RKO (cell line): Measurements from ENCODE around the gene RELL2.

ENCODE experiments used
- DNase-seq: peaks from one replicate; pipeline ENCODE4 v3.0.0-alpha.2; 2016; ENCODE audit warnings: low spot score

The RELL2 gene

DNA sequence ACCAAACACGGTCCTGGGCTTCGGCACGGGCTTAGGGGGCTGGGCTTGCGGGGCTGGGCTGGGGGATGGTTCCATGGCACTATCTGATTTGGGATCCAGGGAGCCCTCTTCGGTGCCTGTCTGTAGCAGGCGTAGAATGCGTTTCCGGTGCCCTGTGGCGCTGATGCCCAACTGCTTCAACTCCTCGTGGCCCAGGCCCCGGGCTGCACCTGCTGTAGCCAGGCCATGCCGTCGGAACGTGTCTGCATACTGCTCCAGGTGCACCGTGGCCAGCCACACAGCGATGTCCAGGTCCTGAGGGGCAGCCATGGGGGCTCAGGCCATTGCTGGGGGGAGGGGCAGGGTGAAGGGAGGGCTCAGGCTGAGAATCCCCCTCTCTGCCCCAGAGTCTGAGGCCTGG is 43.4 kb downstream of the RELL2 start:
- DNase-seq: no peak

DNA sequence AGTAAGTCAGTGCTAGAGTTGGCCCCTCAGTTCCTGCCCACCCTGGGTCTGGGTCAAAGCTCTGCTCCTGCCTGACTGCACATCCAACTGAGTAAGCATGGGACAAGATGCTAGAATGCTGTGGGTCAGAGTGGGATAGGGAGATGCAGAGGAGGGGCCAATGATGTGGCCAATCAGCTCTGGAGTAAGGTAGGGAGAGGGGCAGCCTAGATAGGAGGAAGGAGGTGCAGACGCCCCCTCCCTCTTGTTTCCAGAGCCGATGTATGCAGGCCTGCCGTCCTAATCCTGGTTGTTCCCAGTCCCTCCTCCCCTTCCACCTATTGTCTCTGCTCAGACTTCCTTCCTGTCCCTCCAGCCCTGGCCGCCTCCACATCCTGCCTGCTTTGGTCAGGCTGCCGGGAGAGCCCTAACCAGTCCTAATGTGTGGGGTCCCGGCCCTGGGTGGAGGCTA is 44.0 kb downstream of the RELL2 start:
- DNase-seq: peak; percentile 78

DNA sequence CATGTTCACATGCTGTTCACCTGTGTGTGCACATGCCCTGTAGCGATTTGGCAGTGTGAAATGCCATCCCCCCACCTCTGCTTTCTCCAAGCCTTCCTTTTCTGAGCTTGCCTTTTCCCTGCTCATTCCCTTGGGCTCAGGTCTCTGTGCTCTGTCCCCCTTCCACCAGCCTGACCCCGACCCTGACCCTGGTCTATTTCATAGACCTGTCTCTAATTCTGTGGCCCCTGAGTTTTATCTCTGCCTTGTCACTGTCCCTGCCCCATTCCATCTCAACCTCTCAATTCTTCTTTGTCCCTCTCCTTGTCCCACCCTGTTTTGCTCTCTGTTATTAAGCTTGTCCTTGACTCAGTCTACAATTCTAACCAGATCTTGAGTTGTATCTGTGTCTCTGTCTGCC is 44.5 kb downstream of the RELL2 start:
- DNase-seq: peak; percentile 34

DNA sequence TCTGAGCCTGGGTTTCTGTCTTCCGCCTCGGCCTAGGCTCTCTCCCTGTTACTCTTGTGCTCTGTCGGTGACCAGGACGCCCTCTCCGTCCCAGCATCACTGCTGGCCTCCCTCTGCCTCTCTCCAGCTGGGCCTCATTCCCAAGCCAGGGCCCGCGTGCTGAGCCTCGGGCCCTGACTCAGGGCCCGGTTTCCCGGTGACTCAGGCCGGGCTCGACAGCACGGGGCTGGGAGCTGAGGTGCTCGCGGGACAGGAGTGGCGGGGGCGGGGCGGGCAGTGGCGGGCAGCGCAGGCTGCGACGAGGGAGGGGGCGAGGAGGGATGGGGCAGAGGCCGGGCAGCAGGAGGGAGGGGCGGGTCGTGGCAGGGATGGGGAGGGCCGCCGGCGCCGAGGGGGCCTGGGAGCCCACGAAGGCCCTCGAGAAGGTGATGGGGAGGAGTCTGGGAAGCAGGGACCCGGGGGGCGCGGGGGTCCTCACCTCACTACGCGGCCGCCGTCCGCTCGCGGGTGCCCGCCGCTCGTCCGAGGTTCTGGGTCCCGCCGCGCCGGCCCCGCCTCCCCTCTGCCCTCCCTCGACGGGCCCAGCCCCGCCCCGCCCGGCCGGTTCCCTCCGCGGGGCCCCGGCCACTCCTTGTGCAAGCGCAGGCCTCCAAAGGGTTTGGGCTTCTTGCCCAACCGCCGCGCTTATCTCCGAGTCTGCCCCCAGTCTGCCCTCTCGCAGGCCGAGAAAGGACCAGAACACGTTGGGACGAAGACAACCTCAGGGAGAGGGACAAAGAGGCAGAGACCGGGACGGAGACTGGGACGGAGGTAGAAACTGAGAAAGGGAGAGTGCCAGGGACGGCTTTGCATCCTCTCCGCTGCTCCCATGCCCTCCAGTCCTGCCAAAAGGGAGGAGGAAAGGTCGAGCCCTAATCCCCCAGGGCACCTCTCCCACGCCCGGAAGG is 45.2 kb downstream of the RELL2 start, which contains the start of gene ARAP3:
ARAP3 (minus strand) TSS at position 536 of the 947 bp plus-strand sequence. CDS start 1,744 bp downstream, outside the sequence.
- DNase-seq: peak; percentile 91

DNA sequence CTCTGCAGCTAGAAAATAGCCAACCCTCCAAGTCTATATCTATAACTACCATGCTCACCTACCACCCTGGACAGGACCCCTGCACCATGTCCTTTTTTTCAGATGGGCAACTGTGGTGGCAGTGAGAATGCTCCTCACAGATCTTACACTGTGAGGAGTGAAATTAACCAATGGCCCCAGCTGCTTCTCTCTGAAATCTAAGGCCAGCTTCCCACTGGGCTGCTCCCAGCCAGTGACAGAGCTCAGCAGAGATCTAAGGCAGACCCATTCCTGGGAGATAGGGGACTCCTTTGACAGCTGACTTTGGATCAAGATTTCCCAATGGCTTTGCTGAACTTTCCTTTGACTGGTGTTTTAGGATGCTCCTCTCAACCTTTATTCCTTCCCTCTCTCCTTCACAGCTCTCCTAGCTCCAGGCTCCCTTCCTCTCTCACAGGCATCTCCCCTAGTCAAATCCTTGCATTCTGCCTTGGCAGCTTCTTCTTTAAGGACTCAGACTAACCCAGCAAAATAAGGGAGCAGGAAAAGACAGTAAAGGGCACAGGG is 46.9 kb downstream of the RELL2 start:
- DNase-seq: no peak

DNA sequence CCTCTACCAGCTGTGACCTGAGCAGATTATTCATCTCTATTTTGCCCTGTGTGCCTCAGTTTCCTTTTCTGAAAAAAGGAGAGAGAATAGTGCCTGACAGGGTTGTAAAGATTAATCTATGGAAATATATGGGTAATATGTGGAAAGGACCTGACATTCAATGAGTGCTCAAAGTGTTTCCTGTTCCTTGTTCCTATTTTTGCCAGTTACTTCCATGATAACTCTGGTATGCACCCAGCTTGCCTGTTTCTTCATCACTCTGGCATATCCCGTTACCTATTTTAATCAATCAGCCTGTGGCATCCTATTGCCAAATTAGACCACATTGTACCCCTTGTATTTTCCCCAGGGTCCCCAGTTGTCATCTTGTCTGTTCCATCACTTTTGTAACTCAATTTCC is 48.8 kb downstream of the RELL2 start:
- DNase-seq: no peak

DNA sequence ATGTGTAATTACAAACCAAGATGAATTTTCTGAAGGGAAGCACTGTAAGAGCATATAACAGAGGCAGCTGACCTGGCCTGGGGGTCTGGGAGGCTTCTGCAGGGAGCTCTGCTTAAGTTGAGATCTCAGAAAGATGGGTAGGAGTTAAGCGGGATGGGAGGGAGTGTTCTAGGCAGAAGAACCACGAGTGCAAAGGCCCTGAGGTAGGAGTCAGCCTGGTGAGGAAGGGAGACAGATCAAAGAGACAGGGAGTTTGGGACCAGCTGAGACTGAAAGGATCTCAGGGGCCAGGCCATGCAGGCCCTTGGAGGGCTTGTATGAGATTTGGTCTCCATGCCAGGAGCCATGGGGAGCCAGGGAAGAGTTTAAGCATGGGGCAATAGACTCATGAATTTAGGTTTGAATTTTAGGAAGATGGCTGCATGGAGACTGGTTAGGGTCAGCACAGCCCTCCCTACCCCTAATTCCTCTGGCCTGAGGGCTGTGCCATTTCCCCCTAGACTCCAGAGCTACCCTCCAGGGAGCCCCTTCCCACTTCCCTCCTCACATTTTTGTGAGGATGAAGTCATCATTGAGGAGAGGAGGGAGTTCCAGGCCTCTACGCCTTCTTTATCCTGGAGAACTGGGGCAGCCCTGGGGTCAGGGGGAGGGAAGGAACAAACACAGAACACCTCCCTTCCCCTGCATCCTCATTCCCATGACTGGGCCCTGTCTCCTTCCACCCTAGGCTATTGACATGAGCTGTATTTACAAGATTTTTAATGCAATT is 50.0 kb downstream of the RELL2 start:
- no peak for DNase-seq
